Liver (tissue), 3 donors: ENCODE data around the gene PIKFYVE.

ENCODE experiments used
- CTCF ChIP-seq: fragments of 150-350 bp; IDR thresholded peaks from 2 replicates; pipeline ENCODE4 v1.5.1; 2017; ENCODE audit warnings: improper control_type of control experiment, low read depth, low read length; ENCODE audit not compliant: missing input control
- JUND ChIP-seq, 2 donors: IDR thresholded peaks; 2 replicates each; pipeline ENCODE4 v1.6.1; 2016; ENCODE audit warnings: antibody characterized with exemption in 2 of 2
- donor health status: healthy.
- donor health status: healthy.

- TF ChIP-seq CTCF = no peak
- TF ChIP-seq JUND (IDR thresholded peaks at IDR 0.05) = no peak
These were observed 52.1 kb downstream of the PIKFYVE start for GRCh38 chr2:208318127-208318526.
